SU-DHL-6 (cell line): Measurements from ENCODE around the gene NPC1.

Experiments used
- H2AFZ ChIP-seq: fragments of 200-600 bp; sonication (generic); 2 replicates; pipeline ENCODE4 v1.6.1; 2014; ENCODE audit warnings: low read depth, mild to moderate bottlenecking, moderate library complexity, mixed read lengths, antibody characterized with exemption, low read length; ENCODE audit not compliant: severe bottlenecking
- H3F3A ChIP-seq: fragments of 200-600 bp; shearing (Covaris generic); 2 replicates; pipeline ENCODE4 v1.6.0; 2016; ENCODE audit warnings: antibody characterized with exemption, mild to moderate bottlenecking; ENCODE audit not compliant: insufficient read depth
- H3K27ac ChIP-seq: fragments of 200-600 bp; sonication (generic); 2 replicates; pipeline ENCODE4 v1.5.1; 2016; ENCODE audit warnings: low read depth, mild to moderate bottlenecking, low read length, moderate library complexity, mixed read lengths
- H3K27me3 ChIP-seq: fragments of 200-600 bp; sonication (generic), shearing (Covaris generic); 2 replicates; pipeline ENCODE4 v1.6.0; 2014; ENCODE audit warnings: mild to moderate bottlenecking, low read length
- H3K36me3 ChIP-seq: fragments of 200-600 bp; sonication (generic); 2 replicates; pipeline ENCODE4 v1.6.1; 2014; ENCODE audit warnings: mild to moderate bottlenecking, low read length, mixed read lengths
- H3K4me2 ChIP-seq: fragments of 300-600, 200-600 bp; shearing (Covaris generic), sonication (generic); 2 replicates; pipeline ENCODE4 v1.6.0; 2014; ENCODE audit warnings: low read length, low read depth, mild to moderate bottlenecking; ENCODE audit not compliant: poor library complexity, severe bottlenecking
- H3K4me3 ChIP-seq: fragments of 200-600 bp; sonication (generic); 2 replicates; pipeline ENCODE4 v1.5.1; 2014; ENCODE audit warnings: antibody characterized with exemption, low read length, mild to moderate bottlenecking, mixed read lengths; ENCODE audit not compliant: insufficient read depth, poor library complexity, severe bottlenecking
- H3K79me2 ChIP-seq: fragments of 200-600 bp; sonication (generic); 2 replicates; pipeline ENCODE4 v1.6.1; 2014; ENCODE audit warnings: mild to moderate bottlenecking, low read length, moderate library complexity; ENCODE audit not compliant: insufficient read depth
- H3K9ac ChIP-seq: fragments of 200-600 bp; sonication (generic); 2 replicates; pipeline ENCODE4 v1.7.0; 2014; ENCODE audit warnings: mild to moderate bottlenecking, low read length
- H3K9me2 ChIP-seq: fragments of 200-600 bp; sonication (generic); replicated peaks from 2 replicates; pipeline ENCODE4 v1.6.1; 2014; ENCODE audit warnings: low read length; ENCODE audit not compliant: insufficient read depth
- H3K9me3 ChIP-seq: fragments of 200-600 bp; sonication (generic); 2 replicates; pipeline ENCODE4 v1.6.1; 2014; ENCODE audit warnings: low read length, mixed read lengths; ENCODE audit not compliant: insufficient read depth
- H4K20me1 ChIP-seq: fragments of 200-600 bp; sonication (generic); 2 replicates; pipeline ENCODE4 v1.6.1; 2014; ENCODE audit warnings: low read depth, mild to moderate bottlenecking, antibody characterized with exemption, low read length, moderate library complexity, mixed read lengths
- CTCF ChIP-seq: fragments of 200-600 bp; sonication (generic); IDR thresholded peaks from one replicate; pipeline ENCODE4 v1.5.1; 2017; ENCODE audit warnings: antibody characterized with exemption, mild to moderate bottlenecking, low read length, moderate library complexity; ENCODE audit not compliant: insufficient read depth, poor library complexity, severe bottlenecking
- EZH2phosphoT487 ChIP-seq: fragments of 200-600 bp; sonication (generic), shearing (Covaris generic); conservative IDR thresholded peaks from 2 replicates; pipeline ENCODE4 v1.6.1; 2018; ENCODE audit warnings: mild to moderate bottlenecking, antibody characterized with exemption, low read length, moderate library complexity, mixed read lengths

Gene NPC1

GRCh38 chr18:23556145-23556780, 30.0 kb downstream of the NPC1 start:
- TF ChIP-seq EZH2phosphoT487: no peak
- TF ChIP-seq CTCF: no peak
- H3K4me3 ChIP-seq: no peak overlapping the region
- no peak overlapping the region for H2AFZ ChIP-seq
- no peak overlapping the region for H3K9ac ChIP-seq
- H3K9me2 ChIP-seq: no peaks in the 10 kb centered on the region
- H3K79me2 ChIP-seq: no peaks in the 10 kb centered on the region
- no peaks in the 10 kb centered on the region for H3F3A ChIP-seq
- no peaks in the 10 kb centered on the region for H4K20me1 ChIP-seq
- no peak overlapping the region for H3K4me2 ChIP-seq
- H3K9me3 ChIP-seq: no peaks in the 10 kb centered on the region
- H3K36me3 ChIP-seq: peaks cover 14% of the 10 kb centered on the region; the same call in 1 of the 2 replicates
- no peaks in the 10 kb centered on the region for H3K27me3 ChIP-seq
- no peak overlapping the region for H3K27ac ChIP-seq

GRCh38 chr18:23553887-23554286, 32.4 kb downstream of the NPC1 start:
- H3K27ac ChIP-seq: no peak overlapping the region

GRCh38 chr18:23552505-23552904, 33.8 kb downstream of the NPC1 start:
- H3K4me3 ChIP-seq: no peak overlapping the region
- H3K9me2 ChIP-seq: no peaks in the 10 kb centered on the region
- no peak overlapping the region for H3K4me2 ChIP-seq
- H4K20me1 ChIP-seq: no peaks in the 10 kb centered on the region
- no peak overlapping the region for H3K27ac ChIP-seq
- no peak overlapping the region for H2AFZ ChIP-seq
- H3K9me3 ChIP-seq: no peaks in the 10 kb centered on the region
- H3F3A ChIP-seq: 0 out of 2 replicates have a peak, but pooled peaks cover 4% of the 10 kb centered on the region
- H3K9ac ChIP-seq: no peak overlapping the region
- no peaks in the 10 kb centered on the region for H3K27me3 ChIP-seq
- no peaks in the 10 kb centered on the region for H3K79me2 ChIP-seq
- peaks cover 20% of the 10 kb centered on the region; the same call in 1 of the 2 replicates for H3K36me3 ChIP-seq
- TF ChIP-seq EZH2phosphoT487 (no peak), CTCF (no peak)

More at GRCh38 chr18:23553887-23554286, 32.4 kb downstream of the NPC1 start:
- TF ChIP-seq CTCF: no peak
- no peak for TF ChIP-seq EZH2phosphoT487
- no peak overlapping the region for H3K4me3 ChIP-seq
- H3K79me2 ChIP-seq: no peaks in the 10 kb centered on the region
- H4K20me1 ChIP-seq: no peaks in the 10 kb centered on the region
- no peak overlapping the region for H2AFZ ChIP-seq
- no peaks in the 10 kb centered on the region for H3K27me3 ChIP-seq
- H3K4me2 ChIP-seq: no peak overlapping the region
- no peak overlapping the region for H3K9ac ChIP-seq
- no peaks in the 10 kb centered on the region for H3F3A ChIP-seq
- peaks cover 9% of the 10 kb centered on the region; the same call in 1 of the 2 replicates for H3K36me3 ChIP-seq
- H3K9me2 ChIP-seq: no peaks in the 10 kb centered on the region
- H3K9me3 ChIP-seq: no peaks in the 10 kb centered on the region
